DOHH2 (cell line): ENCODE measurements around the gene ZNF552.

ENCODE experiments used
- H3F3A ChIP-seq: fragments of 200-600 bp; sonication (generic), shearing (Covaris generic); 2 replicates; pipeline ENCODE4 v1.6.0; 2016; ENCODE audit warnings: antibody characterized with exemption, mild to moderate bottlenecking; ENCODE audit not compliant: control insufficient read depth, insufficient read depth
- H3K27ac ChIP-seq: fragments of 200-600 bp; sonication (generic); 2 replicates; pipeline ENCODE4 v1.5.1; 2014; ENCODE audit warnings: low read depth, mild to moderate bottlenecking, low read length, moderate library complexity
- H3K27me3 ChIP-seq: fragments of 200-600 bp; sonication (generic); 2 replicates; pipeline ENCODE4 v1.6.1; 2014; ENCODE audit warnings: mild to moderate bottlenecking, low read length, mixed read lengths; ENCODE audit not compliant: control insufficient read depth
- H3K36me3 ChIP-seq: fragments of 200-600 bp; sonication (generic); 2 replicates; pipeline ENCODE4 v1.6.1; 2014; ENCODE audit warnings: mild to moderate bottlenecking, low read length, moderate library complexity, mixed read lengths; ENCODE audit not compliant: control insufficient read depth
- H3K4me1 ChIP-seq: fragments of 200-600 bp; sonication (generic); 2 replicates; pipeline ENCODE4 v1.6.1; 2014; ENCODE audit warnings: mild to moderate bottlenecking, low read length, mixed read lengths; ENCODE audit not compliant: control insufficient read depth
- H3K4me2 ChIP-seq: fragments of 200-600 bp; sonication (generic); 2 replicates; pipeline ENCODE4 v1.6.0; 2014; ENCODE audit warnings: mild to moderate bottlenecking, low read length, moderate library complexity
- H3K4me3 ChIP-seq: fragments of 200-600 bp; sonication (generic); 2 replicates; pipeline ENCODE4 v1.5.1; 2014; ENCODE audit warnings: mild to moderate bottlenecking, low read length, mixed read lengths
- H3K79me2 ChIP-seq: fragments of 200-600 bp; sonication (generic); 2 replicates; pipeline ENCODE4 v1.6.1; 2014; ENCODE audit warnings: mild to moderate bottlenecking, low read length, mixed read lengths; ENCODE audit not compliant: control insufficient read depth
- H3K9me2 ChIP-seq: fragments of 200-600 bp; sonication (generic); replicated peaks from 2 replicates; pipeline ENCODE4 v1.6.1; 2014; ENCODE audit warnings: mild to moderate bottlenecking, low read length, mixed read lengths; ENCODE audit not compliant: control insufficient read depth
- H3K9me3 ChIP-seq: fragments of 200-600 bp; sonication (generic); 2 replicates; pipeline ENCODE4 v1.6.1; 2014; ENCODE audit warnings: antibody characterized with exemption, low read length, mixed read lengths; ENCODE audit not compliant: control insufficient read depth, insufficient read depth
- H4K20me1 ChIP-seq: fragments of 200-600 bp; sonication (generic); 2 replicates; pipeline ENCODE4 v1.6.0; 2014; ENCODE audit warnings: low read depth, mild to moderate bottlenecking, antibody characterized with exemption, low read length, moderate library complexity; ENCODE audit not compliant: control insufficient read depth, insufficient read depth
- EZH2phosphoT487 ChIP-seq: fragments of 200-600 bp; sonication (generic); IDR thresholded peaks from 2 replicates; pipeline ENCODE4 v1.6.1; 2017; ENCODE audit warnings: borderline replicate concordance, mild to moderate bottlenecking, antibody characterized with exemption, low read length, moderate library complexity, mixed read lengths
- TF ChIP-seq, protein P1 (sequence below): fragments of 200-600 bp; sonication (generic); IDR thresholded peaks from one replicate; pipeline ENCODE4 v1.5.1; 2014; ENCODE audit warnings: antibody characterized with exemption, mild to moderate bottlenecking, low read depth, low read length; ENCODE audit not compliant: poor library complexity, severe bottlenecking

ZNF552 gene

DNA sequence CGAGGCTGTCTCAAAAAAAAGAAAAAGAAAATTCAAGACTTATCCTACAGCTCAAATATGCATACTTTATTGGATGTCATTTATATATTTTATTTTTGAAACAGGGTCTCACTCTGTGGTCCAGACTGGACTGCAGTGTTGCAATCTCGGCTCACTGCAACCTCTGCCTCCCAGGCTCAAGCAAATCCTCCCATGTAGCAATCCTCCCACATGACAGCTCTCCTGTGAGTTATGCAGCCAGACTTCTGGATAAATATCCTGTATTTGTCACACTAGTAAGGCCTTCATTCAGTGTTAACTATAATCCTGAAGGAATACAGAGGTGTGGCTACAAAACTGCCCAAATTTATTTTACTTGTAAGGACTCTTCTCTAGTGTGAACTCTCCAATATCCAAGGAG, 7.2 kb downstream of the ZNF552 start:
- H3K4me3 ChIP-seq = no peak overlapping the region
- no peaks in the 10 kb centered on the region for H4K20me1 ChIP-seq
- TF ChIP-seq, protein P1, sequence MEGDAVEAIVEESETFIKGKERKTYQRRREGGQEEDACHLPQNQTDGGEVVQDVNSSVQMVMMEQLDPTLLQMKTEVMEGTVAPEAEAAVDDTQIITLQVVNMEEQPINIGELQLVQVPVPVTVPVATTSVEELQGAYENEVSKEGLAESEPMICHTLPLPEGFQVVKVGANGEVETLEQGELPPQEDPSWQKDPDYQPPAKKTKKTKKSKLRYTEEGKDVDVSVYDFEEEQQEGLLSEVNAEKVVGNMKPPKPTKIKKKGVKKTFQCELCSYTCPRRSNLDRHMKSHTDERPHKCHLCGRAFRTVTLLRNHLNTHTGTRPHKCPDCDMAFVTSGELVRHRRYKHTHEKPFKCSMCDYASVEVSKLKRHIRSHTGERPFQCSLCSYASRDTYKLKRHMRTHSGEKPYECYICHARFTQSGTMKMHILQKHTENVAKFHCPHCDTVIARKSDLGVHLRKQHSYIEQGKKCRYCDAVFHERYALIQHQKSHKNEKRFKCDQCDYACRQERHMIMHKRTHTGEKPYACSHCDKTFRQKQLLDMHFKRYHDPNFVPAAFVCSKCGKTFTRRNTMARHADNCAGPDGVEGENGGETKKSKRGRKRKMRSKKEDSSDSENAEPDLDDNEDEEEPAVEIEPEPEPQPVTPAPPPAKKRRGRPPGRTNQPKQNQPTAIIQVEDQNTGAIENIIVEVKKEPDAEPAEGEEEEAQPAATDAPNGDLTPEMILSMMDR = no peak
- TF ChIP-seq EZH2phosphoT487 = no peak
- no peaks in the 10 kb centered on the region for H3F3A ChIP-seq
- peaks cover 7% of the 10 kb centered on the region for H3K4me1 ChIP-seq
- H3K4me2 ChIP-seq = no peak overlapping the region
- H3K9me3 ChIP-seq = no peaks in the 10 kb centered on the region; the same call in 1 of the 2 replicates
- H3K27me3 ChIP-seq = no peaks in the 10 kb centered on the region
- no peak overlapping the region for H3K27ac ChIP-seq
- H3K79me2 ChIP-seq = peaks cover under 1% of the 10 kb centered on the region; the same call in 1 of the 2 replicates
- H3K9me2 ChIP-seq = no peaks in the 10 kb centered on the region
- H3K36me3 ChIP-seq = peaks cover 32% of the 10 kb centered on the region

DNA sequence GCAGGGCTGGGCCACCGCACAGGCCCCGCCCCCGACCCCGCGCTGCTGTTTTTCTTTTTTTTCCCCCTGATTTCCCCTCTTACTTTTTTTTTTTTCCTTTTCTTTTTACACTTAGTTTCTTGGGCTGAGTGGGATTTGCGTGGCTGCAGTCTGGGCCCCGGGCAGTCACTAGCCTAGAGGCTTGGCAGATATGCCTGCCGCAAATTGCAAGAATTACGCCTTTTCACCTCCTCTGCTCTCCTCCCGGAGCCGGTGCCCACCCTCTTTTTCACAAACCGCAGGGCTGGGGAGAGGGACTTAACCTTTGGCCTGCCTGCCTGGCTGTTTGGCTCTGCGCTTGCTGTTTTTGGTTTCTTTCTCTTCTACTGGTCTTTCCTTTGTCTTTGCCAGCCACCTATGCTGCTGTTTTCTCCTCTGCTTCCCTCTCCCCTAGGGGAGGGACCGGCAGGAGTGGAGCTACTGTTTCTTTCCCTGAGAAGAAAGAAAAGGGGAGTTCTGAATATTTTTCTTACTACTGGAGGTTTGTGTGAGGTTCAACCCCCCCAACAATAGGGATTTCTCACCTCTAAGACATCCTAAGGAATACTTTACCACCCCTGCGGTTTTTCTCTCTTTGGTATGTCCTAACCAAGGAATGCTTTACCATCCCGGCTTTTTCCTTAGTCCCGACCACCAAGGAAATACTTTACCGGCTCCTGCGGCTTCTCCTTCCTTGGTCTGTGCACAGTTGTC, 11.0 kb downstream of the ZNF552 start:
- H3K4me1 ChIP-seq = peaks cover 4% of the 10 kb centered on the region; the same call in 1 of the 2 replicates
- no peaks in the 10 kb centered on the region; the same call in 1 of the 2 replicates for H3K9me3 ChIP-seq
- no peak overlapping the region for H3K4me3 ChIP-seq
- peaks cover 4% of the 10 kb centered on the region; the same call in 1 of the 2 replicates for H3F3A ChIP-seq
- H3K36me3 ChIP-seq = peaks cover 11% of the 10 kb centered on the region
- H3K9me2 ChIP-seq = no peaks in the 10 kb centered on the region
- H3K27ac ChIP-seq = no peak overlapping the region
- H3K27me3 ChIP-seq = no peaks in the 10 kb centered on the region
- H4K20me1 ChIP-seq = no peaks in the 10 kb centered on the region
- TF ChIP-seq EZH2phosphoT487 = no peak
- TF ChIP-seq, protein P1 = no peak
- H3K79me2 ChIP-seq = no peaks in the 10 kb centered on the region
- no peak overlapping the region for H3K4me2 ChIP-seq

DNA sequence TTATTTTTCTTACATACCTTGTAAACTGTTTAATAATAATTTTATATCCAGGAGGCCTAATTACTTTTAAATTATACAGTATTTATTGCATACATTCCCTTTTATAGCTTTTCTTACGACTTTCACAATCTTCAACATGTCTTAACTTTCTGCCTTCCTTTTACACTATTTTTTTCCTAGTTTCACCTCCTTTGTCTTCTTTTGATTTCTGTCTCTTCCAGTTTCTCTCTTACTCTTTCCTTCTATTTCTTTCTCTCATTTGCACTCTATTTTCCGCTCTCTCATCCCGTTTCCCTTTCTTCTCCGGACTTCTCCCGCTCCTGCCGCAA, 11.5 kb downstream of the ZNF552 start:
- Histone ChIP-seq H3K4me1 (peaks cover 4% of the 10 kb centered on the region; the same call in 1 of the 2 replicates), H3K9me2 (no peaks in the 10 kb centered on the region), H3K27ac (no peak overlapping the region), H3K4me2 (no peak overlapping the region), H4K20me1 (no peaks in the 10 kb centered on the region), H3K36me3 (peaks cover 7% of the 10 kb centered on the region), H3K27me3 (no peaks in the 10 kb centered on the region), H3F3A (peaks cover 4% of the 10 kb centered on the region; the same call in 1 of the 2 replicates), H3K79me2 (no peaks in the 10 kb centered on the region), H3K9me3 (no peaks in the 10 kb centered on the region; the same call in 1 of the 2 replicates), H3K4me3 (no peak overlapping the region)
- no peak for TF ChIP-seq EZH2phosphoT487
- TF ChIP-seq, protein P1 = no peak
